OCI-LY7 (cell line): ENCODE data around the gene ADM2. TPM values are rescaled to one million over a fixed set of nuclear protein-coding genes. Genes with fewer than 3 reads are reported as not detected.

Experiments
- BruUV-seq: library from RNA; stranded (reverse); fragments of 400-500 nt; replicated peaks from 2 replicates; lab custom pipeline; 2021; lab: Mats Ljungman, UMichigan
- CTCF ChIA-PET: fragments of 300-600 bp; sonication (Branson Sonifier 250); formaldehyde crosslinking; loops from one replicate; lab custom pipeline; 2022; ENCODE audit warnings: antibody characterized with exemption; ENCODE audit not compliant: unreplicated experiment; lab: Charles Lee
- POLR2A ChIA-PET: fragments of 300-600 bp; sonication (Branson Sonifier 250); formaldehyde crosslinking; loops from one replicate; lab custom pipeline; 2022; ENCODE audit warnings: antibody characterized with exemption; lab: Charles Lee
- DNase-seq: peaks from one replicate; pipeline ENCODE4 v3.0.0-alpha.2; 2015; ENCODE audit warnings: low spot score
- H2AFZ ChIP-seq: fragments of 200-600 bp; sonication (generic), shearing (Covaris generic); 2 replicates; pipeline ENCODE4 v1.6.1; 2014; ENCODE audit warnings: mild to moderate bottlenecking, antibody characterized with exemption, low read length, moderate library complexity
- H3K27ac ChIP-seq: fragments of 200-600 bp; sonication (generic); 2 replicates; pipeline ENCODE4 v1.5.1; 2014; ENCODE audit warnings: mixed run types, low read depth, mild to moderate bottlenecking, moderate library complexity, low read length, inconsistent platforms; ENCODE audit not compliant: poor library complexity, severe bottlenecking
- H3K36me3 ChIP-seq: fragments of 200-600 bp; sonication (generic); 2 replicates; pipeline ENCODE4 v1.6.1; 2014; ENCODE audit warnings: mild to moderate bottlenecking, antibody characterized with exemption, low read length, moderate library complexity, mixed read lengths; ENCODE audit not compliant: insufficient read depth
- H3K4me1 ChIP-seq: fragments of 200-600 bp; sonication (generic); 2 replicates; pipeline ENCODE4 v1.5.1; 2014; ENCODE audit warnings: mild to moderate bottlenecking, low read length; ENCODE audit not compliant: insufficient read depth, poor library complexity, severe bottlenecking
- H3K4me2 ChIP-seq: fragments of 200-600 bp; sonication (generic); 2 replicates; pipeline ENCODE4 v1.6.1; 2014; ENCODE audit warnings: mild to moderate bottlenecking, low read length
- H3K4me3 ChIP-seq: fragments of 200-600 bp; sonication (generic); 2 replicates; pipeline ENCODE4 v1.5.1; 2014; ENCODE audit warnings: mild to moderate bottlenecking, low read depth, low read length; ENCODE audit not compliant: poor library complexity, severe bottlenecking
- H3K79me2 ChIP-seq: fragments of 200-600 bp; sonication (generic); 2 replicates; pipeline ENCODE4 v1.6.1; 2016; ENCODE audit warnings: low read depth, mild to moderate bottlenecking, low read length, moderate library complexity, mixed read lengths; ENCODE audit not compliant: insufficient read depth
- H3K9me2 ChIP-seq: fragments of 200-600 bp; sonication (generic); 2 replicates; pipeline ENCODE4 v1.6.1; 2016; ENCODE audit warnings: mild to moderate bottlenecking, low read length, mixed read lengths; ENCODE audit not compliant: insufficient read depth
- H3K9me3 ChIP-seq: fragments of 200-600 bp; sonication (generic); 2 replicates; pipeline ENCODE4 v1.6.1; 2014; ENCODE audit warnings: mild to moderate bottlenecking, mixed run types, low read length, mixed read lengths
- H4K20me1 ChIP-seq: fragments of 200-600 bp; sonication (generic); 2 replicates; pipeline ENCODE4 v1.6.1; 2014; ENCODE audit warnings: mild to moderate bottlenecking, antibody characterized with exemption, low read length, moderate library complexity, mixed read lengths; ENCODE audit not compliant: insufficient read depth
- CTCF ChIP-seq: fragments of 200-600 bp; sonication (generic); conservative IDR thresholded peaks from 2 replicates; pipeline ENCODE4 v1.5.1; 2014; ENCODE audit warnings: mild to moderate bottlenecking, antibody characterized with exemption, low read length, moderate library complexity, mixed read lengths
- EZH2phosphoT487 ChIP-seq: fragments of 200-600 bp; sonication (generic); IDR thresholded peaks from 2 replicates; pipeline ENCODE4 v1.6.1; 2018; ENCODE audit warnings: low read depth, borderline replicate concordance, mild to moderate bottlenecking, mixed run types, antibody characterized with exemption, low read length, moderate library complexity, mixed read lengths
- intact Hi-C: fragments of 100-400 bp; cut with micrococcal nuclease; formaldehyde crosslinking; loops from one replicate; pipeline ENCODE4 v1.10.0; 2022; ENCODE audit not compliant: unreplicated experiment
- total RNA-seq, 2 experiments: library from RNA; depleted of rRNA in 1 of 2; stranded (reverse); fragments of >200 nt in 1 of 2; shearing (Covaris generic) in 1 of 2; gene quantifications; 2 replicates each; pipeline ENCODE4 v1.2.3, GENCODE V29; 2014 to 2022

The ADM2 gene
- total RNA-seq, 2 experiments from 2014 or later, result 4.3 to 7.9 TPM

GRCh38 chr22:50437511-50438304, 43.6 kb upstream of the ADM2 start:
- BruUV-seq, result no TSS peak
- Histone ChIP-seq H3K4me3 (no peak overlapping the region), H3K27ac (no peak overlapping the region), H4K20me1 (no peaks in the 10 kb centered on the region), H3K4me2 (no peak overlapping the region), H3K79me2 (no peaks in the 10 kb centered on the region), H3K9me3 (no peaks in the 10 kb centered on the region), H3K9me2 (no peaks in the 10 kb centered on the region), H3K36me3 (peaks cover 56% of the 10 kb centered on the region), H3K4me1 (no peaks in the 10 kb centered on the region), H2AFZ (no peak overlapping the region)
- no peak for DNase-seq
- intact Hi-C loops, result no loop called here
- TF ChIP-seq CTCF (no peak), EZH2phosphoT487 (no peak)
- POLR2A ChIA-PET, result no interaction called here
- CTCF ChIA-PET, result no interaction called here

- ChIA-PET POLR2A (no interaction called here), CTCF (interaction anchor here (0.6 kb wide), 1 partner anchor 12 kb away, joined by 3 read pairs; no protein-coding TSS in a partner anchor)
- no peak overlapping the region for H3K4me2 ChIP-seq
- H3K4me3 ChIP-seq, result no peak overlapping the region
- no peak overlapping the region for H3K27ac ChIP-seq
- no peaks in the 10 kb centered on the region for H4K20me1 ChIP-seq
- DNase-seq, result no peak
- no TSS peak for BruUV-seq
- H3K9me2 ChIP-seq, result no peaks in the 10 kb centered on the region
- H3K4me1 ChIP-seq, result no peaks in the 10 kb centered on the region
- no peaks in the 10 kb centered on the region for H3K79me2 ChIP-seq
- H3K36me3 ChIP-seq, result peaks cover 63% of the 10 kb centered on the region
- no peak overlapping the region for H2AFZ ChIP-seq
- intact Hi-C loops, result no loop called here
- H3K9me3 ChIP-seq, result no peaks in the 10 kb centered on the region
- TF ChIP-seq EZH2phosphoT487 (no peak), CTCF (no peak)
Measured at GRCh38 chr22:50438305-50439275, 42.8 kb upstream of the ADM2 start.
